ENCODE measurements around the gene NUP50. TPM values are rescaled to one million over a fixed set of nuclear protein-coding genes. Genes with fewer than 3 reads are reported as not detected.

The NUP50 gene
- total and polyA plus RNA-seq, 2 of the 13 experiments (the other 11 are each of a cell fraction or from before 2014, with no cell fraction given), result 14.2 to 52.4 TPM

DNA sequence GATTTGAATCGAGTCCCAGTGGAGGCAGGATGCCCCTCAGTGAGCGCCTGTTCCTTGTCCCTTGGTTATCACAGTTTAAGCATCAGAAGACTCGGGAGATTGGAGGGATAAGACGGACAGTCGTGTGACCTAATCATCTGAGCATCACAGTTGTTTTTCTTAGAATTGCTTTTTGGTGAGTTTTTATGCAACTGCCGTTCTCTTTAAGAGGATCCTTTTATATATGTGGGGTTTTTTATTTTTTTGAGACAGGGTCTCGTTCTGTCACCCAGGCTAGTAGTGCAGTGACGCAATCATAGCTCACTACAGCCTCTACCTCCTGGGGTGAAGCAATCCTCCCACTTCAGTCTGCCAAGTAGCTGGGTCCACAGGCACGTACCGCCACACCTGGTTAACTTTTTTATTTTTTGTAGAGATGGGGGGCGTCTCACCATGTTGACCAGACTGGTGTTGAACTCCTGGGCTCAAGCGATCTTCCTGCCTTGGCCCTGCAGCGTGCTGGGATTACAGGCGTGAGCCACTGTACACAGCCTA lies 16.5 kb downstream of the NUP50 start:
- POLR2A ChIA-PET, result interaction anchor here (1.0 to 1.4 kb wide), 2 partner anchors 15 to 17 kb away, joined by 3 to 4 read pairs; partner anchors contain the start of gene NUP50
- in situ Hi-C loops (cut with HindIII; ENCODE audit: extremely low pct_ligation_motif_present, low pct_unique_long_range_greater_than_20kb), result no loop called here
- FAIRE-seq (no peak), ATAC-seq (no peak), DNase-seq (ENCODE audit: low spot score) (no peak)
- no peak overlapping the region for H2AFZ ChIP-seq (ENCODE audit: low read length)
- BruUV-seq (replicated peaks), result no TSS peak
- CTCF ChIA-PET (ENCODE audit: low intra/inter-chr PET ratio, low total read pairs), result no interaction called here
- H3K79me2 ChIP-seq (ENCODE audit: insufficient read depth, low read length), result peaks cover 29% of the 10 kb centered on the region
- H3K9me3 ChIP-seq (ENCODE audit: low read length), result no peaks in the 10 kb centered on the region
- peaks cover 10% of the 10 kb centered on the region; the same call in 1 of the 2 replicates for H4K20me1 ChIP-seq (ENCODE audit: insufficient read depth, low read length)
- intact Hi-C loops (cut with micrococcal nuclease; ENCODE audit: unreplicated experiment), result no loop called here
- peaks cover 27 to 75% of the 10 kb centered on the region in 2 experiments for H3K36me3 ChIP-seq (replicated peaks in 1 of 2; ENCODE audit: control insufficient read depth in 1 of 2, insufficient read depth in 2 of 2, low read length in 2 of 2)
- H3K4me2 ChIP-seq (ENCODE audit: low read depth, low read length), result no peak overlapping the region
- TF ChIP-seq ZBTB33 (CRISPR knock-in tag; IDR thresholded peaks at IDR 0.05) (peak; percentile 81; the same call in 1 of the 2 replicates), PHF5A (CRISPR knock-in tag; IDR thresholded peaks at IDR 0.05; ENCODE audit: low read depth, unreplicated experiment) (no peak), ZNF615 (CRISPR knock-in tag; IDR thresholded peaks at IDR 0.05; ENCODE audit: borderline replicate concordance) (no peak), ZNF556 (CRISPR knock-in tag; IDR thresholded peaks at IDR 0.05; ENCODE audit: borderline replicate concordance) (no peak), CEBPB (IDR thresholded peaks at IDR 0.05; ENCODE audit: borderline replicate concordance, low read depth, low read length) (peak; percentile 92), CEBPG (CRISPR knock-in tag; IDR thresholded peaks at IDR 0.05) (peak; percentile 83), ZBTB42 (CRISPR knock-in tag; IDR thresholded peaks at IDR 0.05) (no peak)
- WGBS (ENCODE audit: low lambda C conversion rate), result 88% methylated on average over 14 of the region's 14 CpGs
- no peaks in the 10 kb centered on the region for H3K27me3 ChIP-seq (ENCODE audit: control insufficient read depth in 1 of 2, insufficient read depth in 2 of 2, low read length in 2 of 2)
- peaks cover 16% of the 10 kb centered on the region for H3K4me1 ChIP-seq (ENCODE audit: insufficient read depth, low read length)
- H3K27ac ChIP-seq (ENCODE audit: extremely low read length, insufficient read depth, low read length), result no peak overlapping the region
- H3K9ac ChIP-seq (ENCODE audit: insufficient read depth, low read depth, low read length), result no peak overlapping the region
- no peak overlapping the region for H3K4me3 ChIP-seq (replicated peaks in 1 of 3; ENCODE audit: insufficient read depth in 1 of 3, low read depth in 2 of 3, low read length in 3 of 3)
